Measurements from ENCODE around the gene CROCC2.

CROCC2 gene

GRCh38 chr2:240906141-240906910 is at the start of gene CROCC2:
CROCC2 (plus strand) TSS chr2:240906336; CDS start chr2:240906514, 178 bp downstream.
- TF ChIP-seq ZFX (IDR thresholded peaks at IDR 0.05) (no peak), CTCF (conservative IDR thresholded peaks at IDR 0.05) (no peak)
- H3K27ac ChIP-seq: no peak within 1 kb of the TSS

- TF ChIP-seq ZFX (IDR thresholded peaks at IDR 0.05): no peak
- no peak overlapping the region for H3K27ac ChIP-seq
These were observed 48.8 kb upstream of the CROCC2 start for GRCh38 chr2:240857039-240858008.

DNA sequence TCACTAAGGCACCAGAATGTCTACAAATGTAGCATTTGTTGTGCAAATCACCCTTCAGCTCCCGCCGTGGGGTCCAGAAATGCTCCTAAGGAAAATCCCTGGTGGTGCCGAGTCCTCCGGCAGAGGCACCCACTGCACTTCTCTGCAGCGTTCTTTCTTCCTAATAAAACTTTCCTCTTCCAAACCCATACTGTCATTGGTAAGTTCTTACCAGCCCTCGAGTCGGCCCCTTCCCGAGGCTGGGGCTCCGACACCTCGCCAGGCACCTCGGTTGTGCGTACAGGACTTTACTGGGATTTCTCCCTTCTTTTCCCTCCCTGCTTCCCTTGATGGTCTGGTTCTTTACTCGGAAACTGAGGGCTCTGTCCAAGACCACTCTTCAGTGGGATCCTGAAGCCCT is 47.8 kb upstream of the CROCC2 start:
- H3K27ac ChIP-seq: no peak overlapping the region
- TF ChIP-seq CTCF (conservative IDR thresholded peaks at IDR 0.05): no peak
- TF ChIP-seq ZFX (IDR thresholded peaks at IDR 0.05): no peak

GRCh38 chr2:240858871-240859270 is 47.3 kb upstream of the CROCC2 start:
- H3K27ac ChIP-seq: no peak overlapping the region
- no peak for TF ChIP-seq CTCF (conservative IDR thresholded peaks at IDR 0.05)
- TF ChIP-seq ZFX (IDR thresholded peaks at IDR 0.05): no peak

GRCh38 chr2:240861547-240861946 is 44.6 kb upstream of the CROCC2 start:
- TF ChIP-seq CTCF (conservative IDR thresholded peaks at IDR 0.05) (no peak), ZFX (IDR thresholded peaks at IDR 0.05) (no peak)
- no peak overlapping the region for H3K27ac ChIP-seq

DNA sequence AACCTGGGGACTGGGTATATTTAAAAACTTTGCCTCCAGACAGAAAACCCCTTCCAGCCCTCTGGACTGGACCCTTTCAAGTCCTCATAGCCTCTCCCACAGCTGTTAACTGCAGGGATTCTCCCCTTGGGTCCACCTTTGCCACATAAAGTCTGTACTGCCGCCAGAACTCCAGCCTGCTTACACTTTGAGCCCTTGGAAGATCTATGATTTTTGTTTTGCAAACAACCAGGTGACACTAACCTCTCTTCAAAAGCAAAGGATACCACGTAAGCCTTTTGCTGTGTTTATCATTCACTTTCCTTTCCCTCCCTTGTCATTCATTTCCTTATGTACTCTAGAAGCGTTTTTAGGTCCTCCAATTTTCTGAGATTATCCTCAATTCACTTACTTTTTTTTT is 41.7 kb upstream of the CROCC2 start:
- H3K27ac ChIP-seq: no peak overlapping the region
- TF ChIP-seq ZFX (IDR thresholded peaks at IDR 0.05) (no peak), CTCF (conservative IDR thresholded peaks at IDR 0.05) (no peak)

- no peak overlapping the region for H3K27ac ChIP-seq
- TF ChIP-seq CTCF (conservative IDR thresholded peaks at IDR 0.05): no peak
- no peak for TF ChIP-seq ZFX (IDR thresholded peaks at IDR 0.05)
These were observed 40.7 kb upstream of the CROCC2 start for GRCh38 chr2:240865391-240865790.
